NCI-H128 (cell line): ENCODE measurements around the gene SIN3A.
"Not testable (repeated sequence)": the region's sequence is repeated elsewhere in the genome, so short reads cannot be mapped to it uniquely, and the experiment has no call there.

ENCODE experiments used
- DNase-seq: peaks from one replicate; lab custom pipeline; 2025; ENCODE audit not compliant: unreplicated experiment; lab: John Stamatoyannopoulos, UW

The SIN3A gene

GRCh38 chr15:75451674-75452363 lies at the start of gene SIN3A:
Gene SIN3A (minus strand): TSS chr15:75451690. CDS start chr15:75430375, 21,315 bp downstream.
- peak; percentile 100 for DNase-seq

GRCh38 chr15:75493732-75494131 lies 42.2 kb upstream of the SIN3A start:
- no peak for DNase-seq

- no peak for DNase-seq
Observed at GRCh38 chr15:75483961-75484360, 32.5 kb upstream of the SIN3A start.

- DNase-seq, result not testable (repeated sequence)
Observed at GRCh38 chr15:75483556-75483955, 32.1 kb upstream of the SIN3A start.

GRCh38 chr15:75483106-75483505 lies 31.6 kb upstream of the SIN3A start:
- DNase-seq, result no peak

GRCh38 chr15:75480463-75480862 lies 29.0 kb upstream of the SIN3A start:
- DNase-seq, result not testable (repeated sequence)

- DNase-seq, result no peak
Observed at GRCh38 chr15:75479670-75480069, 28.2 kb upstream of the SIN3A start.

GRCh38 chr15:75477094-75477493 lies 25.6 kb upstream of the SIN3A start:
- not testable (repeated sequence) for DNase-seq

- no peak for DNase-seq
Observed at GRCh38 chr15:75468913-75469598, 17.6 kb upstream of the SIN3A start.

GRCh38 chr15:75460646-75461045 lies 9.2 kb upstream of the SIN3A start:
- no peak for DNase-seq

- no peak for DNase-seq
Observed at GRCh38 chr15:75459581-75459980, 8.1 kb upstream of the SIN3A start.

GRCh38 chr15:75456710-75457109 lies 5.2 kb upstream of the SIN3A start:
- no peak for DNase-seq

- no peak for DNase-seq
Observed at GRCh38 chr15:75455982-75456531, 4.6 kb upstream of the SIN3A start.

- DNase-seq, result peak; percentile 5
Observed at GRCh38 chr15:75455424-75455981, 4.0 kb upstream of the SIN3A start.

GRCh38 chr15:75454471-75455378 lies 3.2 kb upstream of the SIN3A start:
- DNase-seq, result no peak

GRCh38 chr15:75453703-75454470 lies 2.4 kb upstream of the SIN3A start:
- peak; percentile 92 for DNase-seq

- no peak for DNase-seq
Observed at GRCh38 chr15:75452865-75453702, 1.6 kb upstream of the SIN3A start.

GRCh38 chr15:75452364-75452864 lies 924 bp upstream of the SIN3A start:
- peak; percentile 48 for DNase-seq

- no peak for DNase-seq
Observed at GRCh38 chr15:75451202-75451673, 252 bp downstream of the SIN3A start.
